H9 (cell line): ENCODE data around the gene RUNX1. TPM values are rescaled to one million over a fixed set of nuclear protein-coding genes. Genes with fewer than 3 reads are reported as not detected.

Source experiments
- DNase-seq: peaks from one replicate; pipeline ENCODE4 v3.0.0-alpha.2; 2017
- H2AFZ ChIP-seq: one replicate; pipeline ENCODE4 v1.6.1; 2013; ENCODE audit warnings: mild to moderate bottlenecking, low read length, control low read depth, moderate library complexity
- H2AK5ac ChIP-seq: 2 replicates; pipeline ENCODE4 v1.6.1; 2013; ENCODE audit warnings: low read length, control low read depth, mixed read lengths; ENCODE audit not compliant: insufficient read length
- H2BK120ac ChIP-seq: one replicate; pipeline ENCODE4 v1.6.1; 2013; ENCODE audit warnings: low read depth, mild to moderate bottlenecking, low read length, control low read depth, inconsistent platforms; ENCODE audit not compliant: poor library complexity, severe bottlenecking
- H2BK12ac ChIP-seq: 2 replicates; pipeline ENCODE4 v1.6.1; 2013; ENCODE audit warnings: low read length, control low read depth, mixed read lengths, low read depth; ENCODE audit not compliant: insufficient read length
- H2BK15ac ChIP-seq: 2 replicates; pipeline ENCODE4 v1.6.1; 2013; ENCODE audit warnings: low read depth, low read length, control low read depth
- H2BK20ac ChIP-seq: one replicate; pipeline ENCODE4 v1.6.1; 2013; ENCODE audit warnings: low read depth, mild to moderate bottlenecking, low read length, control low read depth, inconsistent platforms; ENCODE audit not compliant: poor library complexity, severe bottlenecking
- H2BK5ac ChIP-seq: 2 replicates; pipeline ENCODE4 v1.6.1; 2013; ENCODE audit warnings: low read length, control low read depth, mixed read lengths; ENCODE audit not compliant: insufficient read length
- H3K14ac ChIP-seq: 2 replicates; pipeline ENCODE4 v1.6.1; 2013; ENCODE audit warnings: low read length, control low read depth; ENCODE audit not compliant: insufficient read depth
- H3K18ac ChIP-seq: 2 replicates; pipeline ENCODE4 v1.6.1; 2013; ENCODE audit warnings: low read depth, mild to moderate bottlenecking, mixed read lengths, low read length, control low read depth; ENCODE audit not compliant: insufficient read length
- H3K23ac ChIP-seq: 2 replicates; pipeline ENCODE4 v1.6.1; 2013; ENCODE audit warnings: low read length, control low read depth, mixed read lengths, low read depth; ENCODE audit not compliant: insufficient read length
- H3K23me2 ChIP-seq: 2 replicates; pipeline ENCODE4 v1.6.1; 2013; ENCODE audit warnings: low read depth, mild to moderate bottlenecking, mixed read lengths, low read length, control low read depth; ENCODE audit not compliant: insufficient read length, poor library complexity, severe bottlenecking
- H3K27ac ChIP-seq: 2 replicates; pipeline ENCODE4 v1.5.1; 2013; ENCODE audit warnings: low read length, control low read depth, mixed read lengths, low read depth; ENCODE audit not compliant: insufficient read length
- H3K27me3 ChIP-seq: 2 replicates; pipeline ENCODE4 v1.6.1; 2013; ENCODE audit warnings: low read length, control low read depth, inconsistent platforms; ENCODE audit not compliant: insufficient read depth
- H3K4ac ChIP-seq: 2 replicates; pipeline ENCODE4 v1.6.1; 2013; ENCODE audit warnings: low read depth, mild to moderate bottlenecking, control low read depth, inconsistent platforms, low read length, moderate library complexity
- H3K4me1 ChIP-seq: 2 replicates; pipeline ENCODE4 v1.6.1; 2013; ENCODE audit warnings: low read length, control low read depth, inconsistent platforms; ENCODE audit not compliant: insufficient read depth
- H3K4me2 ChIP-seq: 2 replicates; pipeline ENCODE4 v1.6.1; 2013; ENCODE audit warnings: low read length, control low read depth, mixed read lengths; ENCODE audit not compliant: insufficient read length, insufficient read depth
- H3K56ac ChIP-seq: 2 replicates; pipeline ENCODE4 v1.6.1; 2013; ENCODE audit warnings: low read depth, mild to moderate bottlenecking, mixed read lengths, low read length, control low read depth; ENCODE audit not compliant: insufficient read length
- H3K79me1 ChIP-seq: 2 replicates; pipeline ENCODE4 v1.6.1; 2013; ENCODE audit warnings: low read depth, mild to moderate bottlenecking, moderate library complexity, low read length, control low read depth, inconsistent platforms; ENCODE audit not compliant: insufficient read depth, poor library complexity, severe bottlenecking
- H3K79me2 ChIP-seq: 2 replicates; pipeline ENCODE4 v1.6.1; 2013; ENCODE audit warnings: low read length, control low read depth, inconsistent platforms; ENCODE audit not compliant: insufficient read depth
- H3K9ac ChIP-seq: 2 replicates; pipeline ENCODE4 v1.6.1; 2013; ENCODE audit warnings: low read length, control low read depth, mixed read lengths; ENCODE audit not compliant: insufficient read length; ENCODE audit errors: extremely low read depth
- H3K9me3 ChIP-seq: one replicate; pipeline ENCODE4 v1.6.1; 2013; ENCODE audit warnings: low read depth, low read length, inconsistent platforms; ENCODE audit not compliant: control insufficient read depth
- H3T11ph ChIP-seq: one replicate; pipeline ENCODE4 v1.6.1; 2013; ENCODE audit warnings: mild to moderate bottlenecking, low read length, control low read depth, inconsistent platforms
- H4K20me1 ChIP-seq: one replicate; pipeline ENCODE4 v1.6.1; 2013; ENCODE audit not compliant: control insufficient read depth, insufficient read length, insufficient read depth
- H4K5ac ChIP-seq: 2 replicates; pipeline ENCODE4 v1.6.1; 2013; ENCODE audit warnings: low read depth, mild to moderate bottlenecking, mixed read lengths, low read length, control low read depth; ENCODE audit not compliant: insufficient read length
- H4K8ac ChIP-seq: replicated peaks from 2 replicates; pipeline ENCODE4 v1.6.1; 2013; ENCODE audit warnings: low read length, control low read depth, mixed read lengths, low read depth; ENCODE audit not compliant: insufficient read length
- H4K91ac ChIP-seq: 2 replicates; pipeline ENCODE4 v1.6.1; 2013; ENCODE audit warnings: low read depth, mild to moderate bottlenecking, moderate library complexity, mixed read lengths, low read length, control low read depth; ENCODE audit not compliant: insufficient read length
- H3K27ac Mint-ChIP-seq, 3 experiments: 2 replicates in 2 of 3; 3 replicates in 1 of 3; pipeline ENCODE4 v1.8.0; 2020 to 2021; ENCODE audit warnings: mixed read lengths in 3 of 3, mild to moderate bottlenecking in 1 of 3, moderate library complexity in 1 of 3
- H3K27me3 Mint-ChIP-seq: 2 replicates; pipeline ENCODE4 v1.8.0; 2021; ENCODE audit warnings: low read depth, mild to moderate bottlenecking, moderate library complexity, mixed read lengths
- H3K36me3 Mint-ChIP-seq, 3 experiments: 2 replicates in 2 of 3; 3 replicates in 1 of 3; pipeline ENCODE4 v1.8.0; 2020 to 2021; ENCODE audit warnings: low read depth in 3 of 3, mixed read lengths in 3 of 3; ENCODE audit not compliant: insufficient read depth in 1 of 3
- H3K4me1 Mint-ChIP-seq, 2 experiments: 2 replicates each; pipeline ENCODE4 v1.8.0; 2020; ENCODE audit warnings: mixed read lengths in 2 of 2
- H3K4me3 Mint-ChIP-seq, 2 experiments: 2 replicates in 1 of 2; 3 replicates in 1 of 2; pipeline ENCODE4 v1.8.0; 2020 to 2021; ENCODE audit warnings: mild to moderate bottlenecking in 2 of 2, mixed read lengths in 2 of 2, moderate library complexity in 1 of 2
- H3K9me3 Mint-ChIP-seq, 2 experiments: 2 replicates in 1 of 2; 3 replicates in 1 of 2; pipeline ENCODE4 v1.8.0; 2020; ENCODE audit warnings: mild to moderate bottlenecking in 2 of 2, mixed read lengths in 2 of 2, moderate library complexity in 1 of 2
- WGBS: extraction: QIAGEN DNeasy Blood & Tissue Kit; methylation state at CpG from one replicate; pipeline ENCODE4 v1.1.7; 2013; ENCODE audit warnings: missing lambda C conversion rate, low lambda C conversion rate, mixed read lengths; ENCODE audit not compliant: insufficient read length; ENCODE audit errors: extremely low coverage; 5-methylcytosine and 5-hydroxymethylcytosine counted together
- total RNA-seq: library from RNA; stranded (reverse); gene quantifications from 2 replicates; pipeline ENCODE4 v1.2.1, GENCODE V29; 2021
- TF ChIP-seq, protein P1 (sequence below): fragments of 200-600 bp; sonication (generic); conservative IDR thresholded peaks from 3 replicates; pipeline ENCODE4 v1.8.0; 2021; ENCODE audit warnings: antibody characterized with exemption, mild to moderate bottlenecking

The RUNX1 gene
- total RNA-seq, 1 experiment from 2014 or later = 0.72 TPM

DNA sequence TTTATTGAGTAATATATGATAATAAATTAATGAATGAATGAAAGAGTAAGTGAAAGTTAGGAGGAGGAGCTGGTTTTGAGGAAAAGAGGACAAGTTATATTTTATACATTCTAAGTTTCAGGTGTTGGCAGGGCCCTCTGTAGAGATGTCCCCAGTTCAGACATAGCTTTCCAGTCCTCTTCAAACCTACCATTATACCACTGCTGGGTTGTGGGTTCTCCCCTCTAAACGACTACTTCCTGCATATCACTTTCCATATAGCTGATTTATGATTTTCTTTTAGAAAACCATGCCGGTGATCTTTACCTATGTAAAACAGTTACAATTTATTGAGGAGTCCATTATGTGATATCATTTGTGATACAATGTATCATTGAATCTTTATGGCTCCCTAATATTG, 116.9 kb downstream of the RUNX1 start:
- no peak overlapping the region for H3K4ac ChIP-seq
- no peak overlapping the region for H4K91ac ChIP-seq
- no peak overlapping the region for H3K14ac ChIP-seq
- H3K27me3 ChIP-seq = no peaks in the 10 kb centered on the region; the same call in 1 of the 2 replicates
- H2AK5ac ChIP-seq = no peak overlapping the region
- no peak overlapping the region for H2BK120ac ChIP-seq
- no peaks in the 10 kb centered on the region for H3K4me1 Mint-ChIP-seq
- no peaks in the 10 kb centered on the region for H3K4me1 ChIP-seq
- no peak overlapping the region for H2BK15ac ChIP-seq
- WGBS = no CpG with 5 or more reads among the region's 2 CpGs
- no peak overlapping the region for H2BK5ac ChIP-seq
- no peak overlapping the region for H2BK20ac ChIP-seq
- H3K23me2 ChIP-seq = no peaks in the 10 kb centered on the region
- TF ChIP-seq, protein P1, sequence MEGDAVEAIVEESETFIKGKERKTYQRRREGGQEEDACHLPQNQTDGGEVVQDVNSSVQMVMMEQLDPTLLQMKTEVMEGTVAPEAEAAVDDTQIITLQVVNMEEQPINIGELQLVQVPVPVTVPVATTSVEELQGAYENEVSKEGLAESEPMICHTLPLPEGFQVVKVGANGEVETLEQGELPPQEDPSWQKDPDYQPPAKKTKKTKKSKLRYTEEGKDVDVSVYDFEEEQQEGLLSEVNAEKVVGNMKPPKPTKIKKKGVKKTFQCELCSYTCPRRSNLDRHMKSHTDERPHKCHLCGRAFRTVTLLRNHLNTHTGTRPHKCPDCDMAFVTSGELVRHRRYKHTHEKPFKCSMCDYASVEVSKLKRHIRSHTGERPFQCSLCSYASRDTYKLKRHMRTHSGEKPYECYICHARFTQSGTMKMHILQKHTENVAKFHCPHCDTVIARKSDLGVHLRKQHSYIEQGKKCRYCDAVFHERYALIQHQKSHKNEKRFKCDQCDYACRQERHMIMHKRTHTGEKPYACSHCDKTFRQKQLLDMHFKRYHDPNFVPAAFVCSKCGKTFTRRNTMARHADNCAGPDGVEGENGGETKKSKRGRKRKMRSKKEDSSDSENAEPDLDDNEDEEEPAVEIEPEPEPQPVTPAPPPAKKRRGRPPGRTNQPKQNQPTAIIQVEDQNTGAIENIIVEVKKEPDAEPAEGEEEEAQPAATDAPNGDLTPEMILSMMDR = no peak
- no peak overlapping the region for H2AFZ ChIP-seq
- no peaks in the 10 kb centered on the region for H4K20me1 ChIP-seq
- no peak overlapping the region for H3K18ac ChIP-seq
- peaks cover 13% of the 10 kb centered on the region for H3K27me3 Mint-ChIP-seq
- no peaks in the 10 kb centered on the region for H3K79me1 ChIP-seq
- DNase-seq = no peak
- no peak overlapping the region for H3K27ac ChIP-seq
- H3K9me3 ChIP-seq = no peaks in the 10 kb centered on the region
- no peak overlapping the region for H3K4me3 Mint-ChIP-seq
- H3K56ac ChIP-seq = no peak overlapping the region
- H4K5ac ChIP-seq = no peak overlapping the region
- no peak overlapping the region for H4K8ac ChIP-seq
- H3K36me3 Mint-ChIP-seq = no peaks in the 10 kb centered on the region
- no peak overlapping the region for H3T11ph ChIP-seq
- H3K4me2 ChIP-seq = no peak overlapping the region
- H3K9ac ChIP-seq = no peak overlapping the region
- no peaks in the 10 kb centered on the region for H3K9me3 Mint-ChIP-seq
- H3K79me2 ChIP-seq = no peaks in the 10 kb centered on the region
- H3K23ac ChIP-seq = no peak overlapping the region
- H3K27ac Mint-ChIP-seq = no peak overlapping the region
- H2BK12ac ChIP-seq = no peak overlapping the region
